ENCODE results near the gene OXSM.

Gene OXSM

DNA sequence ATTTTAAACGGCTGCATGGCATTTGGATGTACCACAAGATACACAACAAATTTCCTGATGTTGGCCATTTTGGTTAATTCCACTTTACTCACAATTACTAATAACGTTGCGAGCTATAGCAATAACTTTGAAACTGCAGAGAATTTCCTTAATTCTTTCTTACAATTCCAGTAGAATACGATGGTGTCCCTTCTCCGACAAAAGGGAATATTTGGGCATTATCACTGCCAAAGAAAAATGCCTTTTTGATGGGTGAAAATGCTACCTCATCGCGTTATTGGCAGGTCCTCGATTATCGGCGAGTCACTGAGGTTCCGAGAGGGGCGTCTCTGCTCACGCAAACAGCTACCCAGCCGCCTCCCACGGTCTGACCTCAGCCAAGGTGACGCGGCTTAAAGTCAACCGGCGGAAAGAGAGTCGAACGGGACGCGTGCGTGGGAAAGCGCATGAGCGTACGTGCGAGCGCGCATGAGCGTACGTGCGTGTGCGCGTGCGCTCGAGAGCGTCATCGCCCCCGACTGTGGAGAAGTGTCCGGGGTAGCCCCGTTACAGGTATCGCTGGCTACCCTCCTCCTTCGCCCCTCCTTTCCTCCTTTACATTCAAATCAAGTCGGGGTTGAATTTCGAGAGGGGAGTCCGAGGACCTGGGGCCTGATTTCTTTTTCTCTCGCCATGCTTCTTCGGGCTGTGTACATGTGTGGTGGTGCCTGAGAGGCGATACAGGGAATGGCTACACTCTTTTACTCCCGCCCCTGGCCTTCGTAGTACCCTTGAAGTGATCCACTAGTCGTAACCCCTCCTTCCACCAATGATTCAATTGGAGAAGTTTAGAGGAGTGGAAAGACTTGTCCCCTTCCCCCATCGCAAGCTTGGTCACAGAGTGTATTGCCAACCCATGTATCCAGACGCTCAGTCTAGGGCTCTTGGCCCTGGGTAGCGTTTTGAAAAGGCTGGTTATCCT is at the start of gene OXSM:
Gene OXSM (plus strand): TSS at position 495 of the 961 bp plus-strand sequence. CDS start 931 bp downstream, outside the sequence.
- DNase-seq: peak; percentile 92 to 95

DNA sequence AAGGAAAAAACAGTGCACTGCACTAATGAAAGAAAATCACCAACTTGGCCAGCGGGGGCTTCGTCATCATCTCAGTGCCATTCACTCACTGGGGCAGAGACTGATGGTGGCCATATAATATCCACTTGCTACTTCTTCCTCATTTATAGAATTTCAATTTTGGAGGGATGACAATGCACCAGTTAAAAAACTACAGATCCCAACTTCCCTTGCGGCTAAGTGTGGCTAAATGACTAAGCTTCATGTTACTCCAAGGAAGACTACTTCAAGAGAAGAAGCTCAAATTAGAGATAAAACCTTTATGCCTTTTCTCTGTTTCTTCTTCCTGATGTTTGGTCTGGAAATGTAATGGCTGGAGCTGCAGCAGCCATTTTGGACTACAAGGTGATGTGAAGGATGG is 45.4 kb upstream of the OXSM start:
- DNase-seq: no peak

DNA sequence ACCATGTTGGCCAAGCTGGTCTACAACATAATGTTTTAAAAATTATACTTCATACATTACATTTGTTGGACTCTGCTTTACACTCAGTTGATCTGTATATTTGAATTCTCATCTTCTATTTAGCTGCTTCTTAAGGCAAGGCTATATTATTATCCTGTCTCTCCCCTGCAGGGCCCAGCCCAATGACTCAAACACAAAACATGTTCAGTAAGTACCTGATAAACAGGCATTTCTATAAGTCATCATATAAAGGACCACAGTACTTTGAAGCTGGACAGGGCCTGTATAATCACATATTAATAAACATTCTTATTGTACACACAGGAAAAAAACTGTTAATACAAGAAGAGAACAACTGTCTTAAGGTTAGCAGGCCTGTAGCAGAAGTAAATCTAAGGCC is 42.9 kb upstream of the OXSM start:
- no peak for DNase-seq

DNA sequence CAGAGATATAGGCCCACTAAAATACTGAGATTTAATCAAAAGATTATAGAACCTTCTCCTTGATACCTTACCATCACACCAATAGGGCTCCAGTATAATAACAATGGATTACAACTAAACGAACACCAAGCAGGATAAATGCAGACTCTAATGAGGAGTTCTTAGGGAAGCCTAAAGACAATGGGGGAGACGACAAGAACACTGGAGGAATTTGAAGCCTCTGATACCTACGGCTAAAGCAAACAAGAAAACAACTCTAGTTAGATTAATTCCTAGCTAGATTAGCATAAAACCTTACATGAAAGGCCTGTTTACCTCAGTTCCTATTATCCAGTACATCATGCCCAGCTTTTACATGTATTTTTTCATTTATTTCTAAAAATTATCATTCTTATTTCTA is 41.7 kb upstream of the OXSM start:
- no peak for DNase-seq

DNA sequence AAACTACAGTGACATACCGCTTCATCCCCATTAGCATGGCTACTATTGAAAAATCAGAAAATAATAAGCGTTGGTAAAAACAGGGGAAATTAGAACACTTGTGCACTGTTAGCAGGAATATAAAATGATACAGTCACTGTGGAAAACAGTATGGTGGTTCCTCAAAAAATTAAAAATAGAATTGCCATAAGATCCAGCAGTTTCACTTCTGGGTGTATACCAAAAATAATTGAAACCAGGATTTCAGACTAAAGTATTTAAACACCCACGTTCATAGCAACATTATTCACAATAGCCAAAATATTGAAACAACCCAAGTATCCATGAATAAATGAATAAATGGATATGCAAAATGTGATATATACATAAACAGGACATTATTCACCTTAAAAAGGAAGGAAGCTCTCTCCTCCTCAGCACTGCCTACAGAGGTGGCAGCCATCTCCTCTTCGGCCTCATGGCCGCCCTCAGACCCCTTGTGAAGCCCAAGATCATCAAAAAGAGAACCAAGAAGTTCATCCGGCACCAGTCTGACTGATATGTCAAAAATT is 40.8 kb upstream of the OXSM start:
- no peak for DNase-seq

DNA sequence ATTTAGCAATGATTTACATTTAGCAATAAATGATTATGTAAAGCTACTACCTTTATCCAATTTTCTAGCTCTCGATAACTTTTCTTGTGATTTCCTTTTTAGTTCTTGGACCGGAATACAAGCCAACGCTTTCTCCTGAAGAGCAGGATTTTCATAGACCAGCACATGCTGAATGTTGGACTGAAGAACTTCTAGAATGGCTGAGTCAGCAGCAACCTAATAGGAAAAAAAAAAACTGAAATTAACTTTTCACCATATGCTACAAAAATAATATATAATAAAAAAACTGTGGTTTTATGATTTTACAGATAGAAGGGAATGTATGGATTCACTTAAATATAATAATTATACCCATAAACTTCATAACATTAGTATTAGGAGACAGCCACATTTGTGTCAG is 38.8 kb upstream of the OXSM start:
- DNase-seq: no peak

DNA sequence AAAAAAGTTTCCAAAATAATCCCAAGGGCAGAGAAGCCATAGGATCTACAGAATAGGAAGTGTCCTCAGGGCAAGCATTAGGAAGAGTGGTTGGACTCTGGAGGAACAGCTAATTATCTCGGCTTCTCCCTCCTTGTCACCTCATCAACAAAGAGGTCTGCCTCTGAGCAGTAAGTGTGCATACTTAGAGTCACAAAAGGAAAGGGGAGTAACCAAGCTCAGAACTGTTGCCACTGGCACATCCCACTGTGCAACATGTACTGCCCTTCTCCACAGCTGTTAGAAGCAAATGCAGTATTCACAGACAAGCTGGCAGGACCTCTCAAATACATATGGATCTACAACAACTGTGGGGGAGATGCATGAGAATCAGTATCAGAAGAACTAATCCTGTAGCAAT is 38.2 kb upstream of the OXSM start:
- DNase-seq: no peak

DNA sequence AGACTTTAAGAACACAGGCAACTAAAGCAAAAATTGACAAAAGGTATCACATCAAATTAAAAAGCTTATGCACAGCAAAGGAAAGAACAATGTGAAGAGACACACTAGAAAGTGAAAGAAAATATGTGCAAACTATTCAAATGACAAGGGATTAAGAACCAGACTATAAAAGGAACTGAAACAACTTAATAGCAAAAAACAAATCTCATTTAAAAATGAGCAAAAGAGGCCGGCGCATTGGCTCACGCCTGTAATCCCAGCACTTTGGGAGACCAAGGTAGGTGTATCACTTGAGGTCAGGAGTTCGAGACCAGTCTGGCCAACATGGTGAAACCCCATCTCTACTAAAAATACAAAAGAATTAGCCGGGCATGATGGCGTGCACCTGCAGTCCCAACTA is 21.0 kb upstream of the OXSM start:
- DNase-seq: no peak

DNA sequence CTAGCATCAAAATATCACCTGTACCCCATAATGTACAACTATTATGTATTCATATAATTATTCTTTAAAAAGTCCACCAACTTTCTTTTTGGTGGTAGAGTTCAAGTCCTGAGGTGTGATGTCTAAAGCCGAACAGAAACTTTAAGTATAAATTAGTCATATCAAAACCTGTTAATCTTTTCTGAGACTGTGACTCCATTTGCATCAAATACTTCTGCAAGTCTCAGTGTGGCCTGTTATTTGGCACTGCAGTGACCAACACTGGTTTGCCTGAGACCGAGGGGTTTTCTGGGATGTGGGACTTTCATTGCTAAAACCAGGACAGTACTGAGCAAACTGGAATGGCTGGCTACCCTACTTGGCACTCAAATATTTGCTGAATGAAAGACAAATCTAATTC is 14.0 kb upstream of the OXSM start:
- DNase-seq: no peak

DNA sequence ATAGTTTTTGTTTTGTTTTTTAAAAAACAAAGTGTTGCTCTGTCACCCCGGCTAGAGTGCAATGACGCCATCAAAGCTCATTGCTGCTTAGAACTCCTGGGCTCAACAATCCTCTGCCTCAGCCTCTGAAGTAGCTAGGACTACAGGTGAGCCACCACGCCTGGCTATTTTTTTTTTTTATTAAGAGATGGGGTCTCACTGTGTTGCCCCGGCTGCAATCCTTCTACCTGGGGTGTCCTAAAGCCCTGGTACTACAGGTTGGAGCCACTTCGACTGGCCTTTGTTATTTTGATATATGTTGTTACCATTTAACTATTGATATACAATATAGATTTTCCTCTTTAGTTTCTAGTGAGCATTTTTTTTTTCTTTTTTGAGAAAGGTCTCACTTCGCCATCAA is 9.3 kb upstream of the OXSM start:
- no peak for DNase-seq

DNA sequence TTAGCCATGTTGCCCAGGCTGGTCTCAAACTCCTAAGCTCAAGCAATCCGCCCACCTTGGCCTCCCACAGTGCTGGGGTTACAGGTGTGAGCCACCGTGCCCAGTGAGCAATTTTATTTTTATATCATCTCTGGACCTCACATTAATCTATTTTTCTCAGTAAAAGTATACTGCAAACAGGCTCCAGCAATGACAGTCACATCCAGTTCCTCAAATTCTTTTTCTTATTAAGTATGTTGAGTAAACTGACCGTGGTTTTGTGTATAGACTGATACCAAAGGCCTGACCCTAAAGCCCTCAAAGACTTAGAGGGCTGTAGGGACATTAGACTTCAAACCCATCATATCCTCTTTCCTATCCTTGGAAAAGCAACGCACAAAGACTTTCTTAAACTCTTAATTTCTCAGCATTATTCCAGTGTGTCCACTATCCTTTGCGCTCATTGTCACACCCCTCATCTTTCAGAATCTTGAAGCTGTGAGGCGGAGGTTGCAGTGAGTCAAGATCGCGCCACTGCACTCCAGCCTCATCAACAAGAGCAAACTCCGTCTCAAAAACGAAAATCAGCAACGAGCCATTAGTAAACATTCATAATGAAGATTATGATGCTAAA is 8.6 kb upstream of the OXSM start:
- DNase-seq: no peak

DNA sequence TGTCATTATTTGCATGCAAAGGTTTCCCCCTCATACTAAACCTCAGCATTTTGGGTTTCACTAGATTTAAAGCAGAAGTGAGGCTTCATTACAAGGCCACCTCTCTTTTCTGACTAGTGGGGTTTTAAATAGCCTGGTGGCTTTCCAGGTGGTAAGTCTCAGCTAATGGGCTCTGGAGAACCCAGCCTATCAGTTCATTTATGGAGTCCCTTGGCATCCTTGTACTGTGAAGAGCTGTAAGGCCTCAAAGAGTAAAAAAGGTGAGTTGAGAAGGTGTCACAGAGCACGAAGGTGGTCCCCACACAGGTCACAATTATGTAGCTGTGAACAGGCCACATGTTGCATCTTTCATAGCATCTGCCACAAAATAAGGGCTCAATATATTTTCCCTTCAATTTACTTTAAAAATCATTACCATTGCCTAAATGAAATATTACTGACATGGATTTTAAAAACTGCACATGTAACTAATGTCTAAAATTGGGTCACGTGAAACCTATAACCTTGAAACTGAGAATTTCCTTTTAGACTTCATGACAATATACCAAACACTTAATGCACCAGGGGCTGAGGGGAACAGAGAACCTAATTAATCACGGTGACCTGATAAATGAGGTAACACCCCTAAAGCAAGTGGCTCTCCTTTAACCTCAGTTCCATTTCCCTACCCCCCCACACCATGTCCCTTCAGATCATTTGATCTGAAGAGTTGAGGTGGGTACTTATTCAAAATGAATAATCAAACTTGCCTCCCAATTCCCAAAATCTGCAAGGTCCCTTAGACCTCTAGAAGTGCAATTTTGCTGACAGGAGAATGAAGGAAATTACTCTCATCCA is 7.9 kb upstream of the OXSM start:
- no peak for DNase-seq

DNA sequence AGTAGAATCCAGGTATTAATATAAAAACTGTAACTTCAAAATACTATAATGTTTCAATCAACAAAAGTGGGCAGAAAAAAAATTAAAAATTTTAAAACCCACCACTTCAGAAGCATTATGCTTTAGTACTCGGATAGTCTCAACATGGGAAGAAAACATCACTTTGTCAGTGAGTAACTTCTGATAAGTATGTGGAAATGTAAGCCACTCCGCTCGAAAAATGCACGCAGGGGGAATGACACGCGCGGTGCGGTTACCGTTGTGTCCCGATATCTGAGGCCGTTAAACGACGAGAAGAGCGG is 7.3 kb upstream of the OXSM start:
- DNase-seq: no peak

DNA sequence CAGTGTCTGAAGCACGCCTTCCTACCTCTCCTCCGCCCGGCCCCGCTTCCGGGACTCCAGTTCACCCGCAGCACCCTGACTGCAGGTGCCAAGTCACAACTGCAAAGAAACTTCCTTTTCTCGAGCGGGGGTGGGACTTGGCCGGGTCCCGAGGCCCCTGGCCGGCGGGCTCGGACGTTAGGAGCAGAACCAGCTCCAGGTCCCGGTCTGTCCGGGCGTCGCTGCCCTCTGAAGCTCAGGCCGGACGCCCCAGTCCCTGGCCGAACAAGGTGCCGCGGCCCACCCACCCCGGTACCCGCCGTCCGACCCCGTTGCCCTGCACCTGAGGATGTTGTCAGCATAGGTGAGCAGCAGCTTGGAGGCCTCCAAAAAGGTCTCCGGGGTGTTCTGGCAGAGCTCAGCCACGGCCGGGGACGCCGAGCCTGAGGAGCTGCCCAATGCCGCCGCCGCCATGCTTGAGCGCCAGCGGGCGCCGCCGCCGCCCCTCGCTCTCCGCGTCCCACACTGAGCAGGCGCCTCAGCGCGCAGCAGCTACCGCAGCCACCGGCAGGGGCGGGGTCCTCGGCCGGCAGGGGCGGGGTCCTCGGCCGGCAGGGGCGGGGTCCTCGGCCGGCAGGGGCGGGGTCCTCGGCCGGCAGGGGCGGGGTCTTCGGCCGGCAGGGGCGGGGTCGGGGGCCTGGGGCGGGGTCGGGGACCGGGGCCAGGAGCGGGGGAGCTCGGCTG is 6.8 kb upstream of the OXSM start, which contains the start of gene NGLY1:
Gene NGLY1 (minus strand): TSS at position 506 of the 723 bp plus-strand sequence. CDS start 53 bp downstream, at position 453.
- DNase-seq: peak; percentile 79 to 82

DNA sequence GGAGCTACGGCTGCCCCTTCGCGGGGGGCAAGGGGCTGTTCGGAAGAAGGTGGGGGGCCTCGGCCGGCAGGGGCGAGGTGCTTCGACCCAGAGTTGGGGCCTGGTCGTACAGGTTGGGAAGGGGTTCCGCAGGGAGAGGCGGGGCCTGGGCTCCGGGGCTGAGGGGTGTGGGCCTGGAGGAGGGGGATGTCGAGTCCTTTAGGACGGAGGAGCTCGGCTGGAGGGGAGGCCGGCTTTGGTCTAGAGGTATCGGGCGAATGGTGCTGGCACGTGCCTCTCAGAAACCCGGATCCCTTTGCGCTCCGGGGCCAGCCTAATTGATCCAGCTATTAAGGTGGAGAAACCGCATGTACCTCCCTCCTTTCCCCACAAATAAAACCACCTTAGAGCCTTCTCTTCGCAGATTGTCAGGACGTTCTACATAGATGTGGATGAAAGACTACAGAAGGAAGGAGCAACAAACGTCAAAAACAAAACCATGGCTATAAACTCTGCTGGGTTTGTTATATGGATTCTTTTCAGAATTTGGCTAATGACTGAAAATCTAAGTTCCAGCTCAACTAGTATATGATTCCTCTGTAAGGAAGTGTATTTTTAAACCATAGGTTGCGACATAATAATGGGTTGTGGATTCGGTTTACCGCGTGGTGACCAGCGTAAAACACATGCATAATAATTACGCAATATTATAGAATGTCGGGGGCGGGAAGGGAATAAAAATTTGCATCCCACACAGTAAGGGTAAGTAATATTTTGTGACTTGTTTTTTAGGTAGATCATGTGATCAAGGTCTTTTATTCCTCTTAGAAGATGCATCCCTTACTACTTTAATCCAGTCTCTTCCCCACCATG is 6.0 kb upstream of the OXSM start:
- DNase-seq: no peak

DNA sequence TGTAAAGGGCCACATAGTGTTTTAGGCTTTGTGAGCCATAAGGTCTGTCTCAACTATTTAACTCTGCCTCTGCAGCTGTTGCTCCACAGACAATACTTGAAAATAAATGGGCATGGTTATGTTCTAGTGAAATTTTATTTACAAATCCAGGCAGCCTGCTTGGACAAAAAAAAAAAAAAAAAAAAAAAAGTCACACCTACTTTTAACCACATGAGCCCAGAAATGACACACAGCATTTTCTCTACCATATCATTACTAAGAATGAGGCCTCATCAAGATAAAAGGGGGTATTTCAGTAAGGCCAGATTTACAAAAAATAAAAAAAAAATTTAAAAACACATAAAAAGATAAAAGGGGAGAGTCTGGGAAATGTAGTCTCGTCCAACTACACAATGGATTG is 4.9 kb upstream of the OXSM start:
- no peak for DNase-seq

DNA sequence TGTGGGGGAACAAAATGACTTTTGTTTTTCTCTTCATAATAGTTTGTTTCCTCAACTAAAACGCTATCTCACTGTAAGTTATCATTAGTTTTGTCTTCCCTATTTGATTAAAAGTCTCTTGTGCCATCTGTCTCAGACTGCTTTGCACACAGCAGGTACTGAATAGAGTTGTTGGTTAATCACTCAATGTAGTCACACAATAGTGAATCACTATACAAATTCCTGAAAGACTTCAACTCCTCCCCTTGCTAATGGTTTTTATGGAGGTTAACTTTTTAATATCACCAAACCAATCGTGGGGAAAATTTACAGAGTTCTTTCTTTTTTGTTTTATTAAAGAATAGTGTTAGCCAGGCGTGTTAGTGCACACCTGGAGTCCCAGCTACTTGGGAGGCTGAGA is 4.1 kb upstream of the OXSM start:
- no peak for DNase-seq

DNA sequence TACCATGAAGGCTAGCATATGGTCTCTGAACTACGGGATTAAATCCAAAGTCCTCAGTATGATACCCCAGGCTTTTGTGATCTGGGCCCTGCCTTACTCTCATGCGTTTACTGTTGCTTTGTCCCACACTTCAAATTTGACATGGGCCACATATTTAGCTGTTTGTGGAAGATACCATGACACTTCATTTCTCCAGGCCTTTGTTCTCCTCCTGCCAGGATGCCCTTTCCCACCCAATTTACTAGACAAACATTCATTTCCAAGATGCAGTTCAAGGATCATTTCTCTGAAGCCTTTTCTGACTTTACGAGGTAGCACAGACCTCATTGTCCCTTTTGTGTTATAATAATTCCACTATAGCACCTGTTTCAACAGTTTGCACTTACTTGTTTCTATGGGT is 2.2 kb upstream of the OXSM start:
- DNase-seq: no peak

DNA sequence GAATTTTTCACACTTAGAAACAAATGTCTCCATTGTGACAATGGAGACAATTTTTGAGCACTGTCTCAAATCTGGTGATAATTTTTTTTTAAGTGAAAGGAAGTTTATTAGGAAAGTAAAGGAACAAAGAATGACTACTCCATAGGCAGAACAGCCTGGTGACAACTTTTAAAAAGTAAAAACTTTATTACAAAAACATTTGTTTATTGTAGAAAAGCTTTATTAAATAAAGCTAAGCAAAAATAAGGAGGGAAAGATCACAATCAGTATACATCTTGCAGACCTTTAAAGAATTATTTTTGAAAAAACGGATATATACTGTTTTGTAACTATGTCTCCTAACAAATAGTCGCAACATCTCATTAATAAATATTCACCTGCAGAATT is 688 bp upstream of the OXSM start:
- no peak for DNase-seq

DNA sequence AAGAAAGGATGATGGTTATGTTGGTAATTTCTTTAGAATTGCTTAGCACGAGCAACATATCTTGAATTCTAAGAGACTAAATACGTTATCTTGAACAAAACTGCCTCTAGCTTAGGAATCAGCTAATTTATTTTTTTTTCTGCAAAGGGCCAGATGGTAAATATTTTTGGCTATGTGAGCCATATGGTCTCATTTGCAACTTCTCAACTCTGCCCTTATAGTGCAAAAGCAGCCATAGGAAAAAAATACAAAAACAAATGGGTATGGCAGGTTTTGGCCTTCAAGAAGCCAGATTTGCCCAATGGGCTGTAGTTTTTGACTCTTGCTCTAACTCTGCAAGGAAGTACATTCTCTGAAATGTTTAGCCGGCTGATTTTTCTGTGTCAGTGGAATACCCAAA is 11.9 kb downstream of the OXSM start:
- DNase-seq: no peak

DNA sequence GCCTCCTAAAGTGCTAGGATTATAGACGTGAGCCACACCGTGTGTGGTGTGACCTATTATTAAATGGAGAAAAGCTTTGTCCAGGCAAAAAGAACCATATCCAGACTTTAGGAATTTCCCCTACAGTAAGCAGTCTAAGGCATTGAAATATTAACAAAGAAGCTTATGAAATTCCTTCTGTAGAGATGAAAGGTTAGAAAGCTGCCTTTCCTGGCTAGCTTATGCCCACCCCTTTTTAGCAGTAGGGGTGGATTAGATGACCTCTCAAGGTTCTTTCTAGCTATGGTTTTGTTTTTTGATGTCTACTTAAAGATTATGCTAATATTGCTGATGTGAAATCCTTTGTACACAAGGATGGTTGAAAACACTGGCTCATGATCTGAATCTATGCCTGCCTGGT is 13.9 kb downstream of the OXSM start:
- no peak for DNase-seq

DNA sequence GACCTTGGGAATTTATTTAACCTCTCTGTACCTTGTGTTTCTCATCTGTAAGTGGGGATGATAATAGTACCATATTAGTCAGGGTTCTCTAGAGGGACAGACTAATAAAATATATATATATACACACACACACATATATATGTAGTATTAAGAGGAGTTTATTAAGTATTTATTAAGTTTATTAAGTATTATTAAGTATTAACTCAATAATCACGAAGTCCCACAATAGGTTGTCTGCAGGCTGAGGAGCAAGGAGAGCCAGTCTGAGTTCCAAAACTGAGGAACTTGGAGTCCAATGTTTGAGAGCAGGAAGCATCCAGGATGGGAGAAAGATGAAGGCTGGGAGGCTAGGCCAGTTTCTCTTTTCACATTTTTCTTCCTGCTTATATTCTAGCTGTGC is 14.8 kb downstream of the OXSM start:
- no peak for DNase-seq

Data from activated CD4-positive, alpha-beta T cell treated with anti-CD3 and anti-CD28 coated beads, Interleukin-2, amount 50 U/mL, for 48 hours (primary cell).